ENCODE results near the gene CDC6.

The CDC6 gene

DNA sequence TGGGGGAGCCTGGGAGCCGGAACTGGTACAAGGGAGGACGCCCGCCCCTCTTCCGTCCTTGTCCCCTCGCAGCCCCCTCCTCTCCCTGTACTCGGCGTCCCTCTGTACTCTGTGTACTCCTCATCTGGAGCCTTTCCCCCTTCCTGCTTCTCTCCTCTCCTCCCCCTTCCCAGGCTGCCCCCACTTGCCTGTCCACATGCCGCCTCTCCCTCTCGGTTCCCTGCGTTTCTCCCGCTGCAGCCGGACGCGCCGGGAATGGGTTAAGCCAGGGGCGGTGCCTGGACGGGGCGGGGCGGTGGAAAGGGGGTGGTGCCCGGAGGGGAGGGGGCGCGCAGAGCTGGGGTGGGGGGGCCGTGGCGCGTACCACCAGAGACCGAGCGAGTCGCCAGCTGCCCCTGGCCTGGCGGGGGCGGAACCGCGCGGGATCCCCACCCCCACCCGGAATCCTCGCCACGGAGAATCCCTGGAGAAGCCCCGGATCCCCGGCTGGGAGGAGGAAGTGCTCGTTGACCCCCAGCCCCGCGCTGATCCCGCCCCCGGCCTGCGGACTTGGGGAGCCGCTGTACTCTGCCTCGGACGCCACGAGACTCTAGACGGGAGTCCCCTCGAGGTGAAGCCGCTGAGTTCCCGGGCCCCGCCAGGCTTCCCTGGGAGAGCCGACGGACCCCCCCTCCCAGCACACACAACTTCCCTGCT is 54.3 kb downstream of the CDC6 start:
- Histone ChIP-seq H3K27me3 (replicated peaks; ENCODE audit: control insufficient read depth, insufficient read depth, low read length, poor library complexity, severe bottlenecking) (no peaks in the 10 kb centered on the region), H3K4me3 (ENCODE audit: insufficient read depth, low read depth, low read length, poor library complexity, severe bottlenecking) (peak overlapping the region; percentile 65), H3K4me1 (ENCODE audit: control insufficient read depth, insufficient read depth, low read length, poor library complexity, severe bottlenecking) (peaks cover 79% of the 10 kb centered on the region), H3K27ac (ENCODE audit: insufficient read depth, low read length, poor library complexity, severe bottlenecking) (peak overlapping the region; percentile 86), H3K9me3 (ENCODE audit: control insufficient read depth, low read length) (no peaks in the 10 kb centered on the region), H3K36me3 (ENCODE audit: control insufficient read depth, insufficient read depth, low read length) (peaks cover 17% of the 10 kb centered on the region)
- no peak for DNase-seq

DNA sequence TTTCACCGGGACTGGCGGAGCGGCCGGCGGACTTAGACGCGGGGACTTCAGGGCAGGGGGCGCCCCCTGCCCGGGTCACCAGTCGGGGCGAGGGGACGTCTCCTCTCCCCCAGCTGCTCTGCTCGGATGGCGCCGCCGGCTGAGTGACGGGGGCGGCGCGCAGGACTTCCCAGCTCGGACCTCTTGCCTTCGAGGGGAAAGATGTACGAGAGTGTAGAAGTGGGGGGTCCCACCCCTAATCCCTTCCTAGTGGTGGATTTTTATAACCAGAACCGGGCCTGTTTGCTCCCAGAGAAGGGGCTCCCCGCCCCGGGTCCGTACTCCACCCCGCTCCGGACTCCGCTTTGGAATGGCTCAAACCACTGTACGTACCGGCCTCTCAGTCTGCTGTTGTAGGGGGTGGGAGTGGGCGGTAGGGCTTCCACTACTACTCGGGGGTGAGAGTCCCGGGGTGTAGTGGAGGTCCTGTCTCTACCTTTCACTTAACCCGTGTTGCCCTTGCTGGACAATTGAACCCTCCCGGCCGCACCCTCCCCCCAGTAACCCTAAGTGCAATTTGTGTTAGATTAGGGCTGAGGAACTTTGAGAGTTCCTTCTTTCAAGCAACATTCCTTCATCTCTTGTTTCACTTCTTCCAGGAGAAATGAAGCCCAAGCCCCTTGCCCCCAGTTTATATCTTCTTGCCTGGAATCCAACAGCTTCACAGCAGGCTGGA is 55.0 kb downstream of the CDC6 start:
- Histone ChIP-seq H3K9me3 (ENCODE audit: control insufficient read depth, low read length) (no peaks in the 10 kb centered on the region), H3K4me3 (ENCODE audit: insufficient read depth, low read depth, low read length, poor library complexity, severe bottlenecking) (peak overlapping the region; percentile 65), H3K27me3 (replicated peaks; ENCODE audit: control insufficient read depth, insufficient read depth, low read length, poor library complexity, severe bottlenecking) (no peaks in the 10 kb centered on the region), H3K36me3 (ENCODE audit: control insufficient read depth, insufficient read depth, low read length) (peaks cover 16% of the 10 kb centered on the region), H3K27ac (ENCODE audit: insufficient read depth, low read length, poor library complexity, severe bottlenecking) (peak overlapping the region; percentile 86), H3K4me1 (ENCODE audit: control insufficient read depth, insufficient read depth, low read length, poor library complexity, severe bottlenecking) (peaks cover 79% of the 10 kb centered on the region)
- no peak for DNase-seq

DNA sequence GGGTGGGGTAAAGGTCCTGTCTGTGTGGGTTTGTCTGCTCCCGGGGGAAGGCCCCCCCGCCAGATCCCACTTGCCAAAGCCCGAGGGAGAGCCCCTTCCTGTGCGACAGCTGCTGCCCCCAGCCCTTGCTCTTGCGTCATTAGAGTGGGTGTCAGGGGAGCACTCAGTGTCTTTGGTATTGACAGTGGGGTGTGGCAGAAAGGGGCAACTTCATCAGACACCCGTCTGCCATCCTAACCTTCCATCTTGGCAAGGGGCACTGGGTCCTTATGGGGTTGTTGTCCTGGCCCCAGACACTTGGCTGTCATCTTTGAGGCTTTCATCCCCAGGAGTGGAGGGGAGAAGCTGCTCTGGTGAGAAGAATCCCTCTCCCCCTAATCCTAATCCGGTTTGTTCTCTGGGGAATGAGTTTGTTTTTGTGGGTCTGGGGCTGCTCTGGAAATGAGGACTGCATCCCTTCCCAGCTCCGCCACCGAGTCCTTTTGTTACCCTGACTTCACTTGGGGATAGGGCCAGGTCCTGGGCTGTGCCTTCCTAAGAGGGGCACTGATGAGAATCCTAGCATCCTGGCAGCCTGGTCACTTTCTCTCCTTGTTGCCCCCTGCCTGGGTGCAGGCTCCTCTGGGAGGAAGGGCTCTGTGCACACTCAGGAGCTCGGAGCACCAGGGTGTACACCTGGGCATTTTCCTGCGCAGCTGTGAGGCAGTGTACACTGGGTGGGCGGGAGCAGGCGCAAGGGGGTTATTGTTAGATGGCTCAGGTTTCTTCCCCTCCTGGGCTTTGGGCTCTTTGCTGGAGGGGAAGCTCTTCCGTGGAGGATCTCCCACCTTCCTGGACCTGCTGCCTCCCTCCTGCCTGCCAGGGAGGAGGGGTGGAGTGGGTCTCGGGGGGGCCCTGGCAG is 55.8 kb downstream of the CDC6 start:
- Histone ChIP-seq H3K27me3 (replicated peaks; ENCODE audit: control insufficient read depth, insufficient read depth, low read length, poor library complexity, severe bottlenecking) (no peaks in the 10 kb centered on the region), H3K9me3 (ENCODE audit: control insufficient read depth, low read length) (no peaks in the 10 kb centered on the region), H3K36me3 (ENCODE audit: control insufficient read depth, insufficient read depth, low read length) (peaks cover 19% of the 10 kb centered on the region), H3K4me3 (ENCODE audit: insufficient read depth, low read depth, low read length, poor library complexity, severe bottlenecking) (no peak overlapping the region), H3K27ac (ENCODE audit: insufficient read depth, low read length, poor library complexity, severe bottlenecking) (peak overlapping the region; percentile 86), H3K4me1 (ENCODE audit: control insufficient read depth, insufficient read depth, low read length, poor library complexity, severe bottlenecking) (peaks cover 79% of the 10 kb centered on the region)
- no peak for DNase-seq

DNA sequence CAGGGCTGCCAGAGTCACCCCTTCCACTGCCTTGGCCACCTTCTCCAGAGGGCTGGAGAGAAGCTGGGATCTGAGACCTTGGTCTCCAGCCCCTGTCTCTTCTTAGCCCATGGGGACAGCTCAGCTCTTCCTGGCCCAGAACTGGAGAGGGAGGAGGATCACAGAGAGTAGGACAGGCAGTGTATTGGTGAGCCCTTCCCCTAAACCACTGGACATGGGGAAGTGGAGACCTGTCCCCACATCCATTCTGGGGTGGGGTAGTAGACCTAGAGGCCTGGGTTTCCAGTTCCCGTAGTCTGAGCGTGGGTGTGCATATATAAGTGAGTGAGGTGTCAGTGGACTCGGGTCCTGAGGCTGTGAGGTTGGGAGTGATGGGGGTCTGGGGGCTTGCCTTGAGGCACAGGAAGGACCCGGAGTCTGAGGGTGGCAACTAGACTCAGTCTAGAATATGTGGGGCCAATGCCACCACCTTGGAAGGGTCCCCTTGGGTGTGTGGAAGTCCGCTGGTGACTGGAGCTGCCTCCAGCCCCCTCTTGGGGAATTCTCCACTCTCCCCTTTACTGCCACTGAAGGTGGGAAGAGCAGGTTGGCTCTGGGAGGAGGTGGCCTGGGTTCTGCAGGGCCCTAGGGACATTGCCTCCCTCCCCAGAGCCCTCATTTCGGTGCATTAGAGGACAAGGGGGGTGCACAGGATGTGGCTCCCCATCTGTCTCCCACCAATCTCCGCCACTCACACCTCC is 56.9 kb downstream of the CDC6 start:
- H3K4me1 ChIP-seq (ENCODE audit: control insufficient read depth, insufficient read depth, low read length, poor library complexity, severe bottlenecking): peaks cover 79% of the 10 kb centered on the region
- H3K9me3 ChIP-seq (ENCODE audit: control insufficient read depth, low read length): no peaks in the 10 kb centered on the region
- peak overlapping the region; percentile 71 for H3K27ac ChIP-seq (ENCODE audit: insufficient read depth, low read length, poor library complexity, severe bottlenecking)
- no peak for DNase-seq
- peaks cover 24% of the 10 kb centered on the region for H3K36me3 ChIP-seq (ENCODE audit: control insufficient read depth, insufficient read depth, low read length)
- H3K4me3 ChIP-seq (ENCODE audit: insufficient read depth, low read depth, low read length, poor library complexity, severe bottlenecking): peak overlapping the region; percentile 47
- no peaks in the 10 kb centered on the region for H3K27me3 ChIP-seq (replicated peaks; ENCODE audit: control insufficient read depth, insufficient read depth, low read length, poor library complexity, severe bottlenecking)

DNA sequence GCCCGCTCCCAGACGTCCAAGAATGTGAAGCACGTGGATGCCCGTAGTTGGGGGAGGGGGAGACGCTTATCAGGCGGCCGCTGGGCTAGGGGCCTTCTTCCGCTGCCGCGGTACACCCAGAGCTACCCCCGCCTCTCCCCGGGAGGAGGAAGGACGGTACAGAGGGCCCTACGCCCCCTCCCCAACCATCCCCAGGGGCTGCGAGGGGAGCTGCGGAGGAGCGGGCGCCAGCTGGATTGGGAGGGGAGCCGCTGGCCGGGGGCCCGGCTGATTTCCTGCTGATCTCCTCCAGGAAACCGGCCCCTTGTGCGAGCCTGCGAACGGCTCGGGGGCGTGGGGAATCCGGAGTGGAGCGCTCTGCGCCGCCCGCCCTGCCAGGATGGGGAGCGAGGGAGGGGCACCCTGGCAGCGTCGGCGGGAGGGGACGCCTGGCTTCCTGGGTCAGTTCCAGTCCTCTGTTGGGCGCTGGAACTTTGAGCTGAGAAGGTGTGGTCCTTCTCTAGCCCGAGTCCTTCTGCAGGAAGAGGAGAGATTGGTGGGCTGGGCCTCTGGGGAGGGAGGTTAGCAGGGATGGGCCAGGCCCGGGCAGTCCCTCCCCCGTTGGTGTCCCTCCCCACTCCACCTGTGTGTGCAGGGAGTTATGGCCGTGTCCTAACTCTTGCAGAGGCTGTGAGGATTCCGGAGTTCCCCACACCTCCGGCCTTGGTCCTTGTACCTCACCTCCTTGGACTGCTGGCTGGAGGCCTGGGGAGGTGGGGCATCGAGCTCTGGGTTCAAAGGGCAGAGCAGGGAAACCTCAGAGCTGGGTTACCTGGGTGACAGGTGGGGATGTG is 57.7 kb downstream of the CDC6 start:
- no peaks in the 10 kb centered on the region for H3K9me3 ChIP-seq (ENCODE audit: control insufficient read depth, low read length)
- peak overlapping the region; percentile 71 for H3K27ac ChIP-seq (ENCODE audit: insufficient read depth, low read length, poor library complexity, severe bottlenecking)
- DNase-seq: peak in 1 of 3 donors; percentile 22
- H3K36me3 ChIP-seq (ENCODE audit: control insufficient read depth, insufficient read depth, low read length): peaks cover 28% of the 10 kb centered on the region
- no peaks in the 10 kb centered on the region for H3K27me3 ChIP-seq (replicated peaks; ENCODE audit: control insufficient read depth, insufficient read depth, low read length, poor library complexity, severe bottlenecking)
- H3K4me1 ChIP-seq (ENCODE audit: control insufficient read depth, insufficient read depth, low read length, poor library complexity, severe bottlenecking): peaks cover 79% of the 10 kb centered on the region
- peak overlapping the region; percentile 47 for H3K4me3 ChIP-seq (ENCODE audit: insufficient read depth, low read depth, low read length, poor library complexity, severe bottlenecking)

DNA sequence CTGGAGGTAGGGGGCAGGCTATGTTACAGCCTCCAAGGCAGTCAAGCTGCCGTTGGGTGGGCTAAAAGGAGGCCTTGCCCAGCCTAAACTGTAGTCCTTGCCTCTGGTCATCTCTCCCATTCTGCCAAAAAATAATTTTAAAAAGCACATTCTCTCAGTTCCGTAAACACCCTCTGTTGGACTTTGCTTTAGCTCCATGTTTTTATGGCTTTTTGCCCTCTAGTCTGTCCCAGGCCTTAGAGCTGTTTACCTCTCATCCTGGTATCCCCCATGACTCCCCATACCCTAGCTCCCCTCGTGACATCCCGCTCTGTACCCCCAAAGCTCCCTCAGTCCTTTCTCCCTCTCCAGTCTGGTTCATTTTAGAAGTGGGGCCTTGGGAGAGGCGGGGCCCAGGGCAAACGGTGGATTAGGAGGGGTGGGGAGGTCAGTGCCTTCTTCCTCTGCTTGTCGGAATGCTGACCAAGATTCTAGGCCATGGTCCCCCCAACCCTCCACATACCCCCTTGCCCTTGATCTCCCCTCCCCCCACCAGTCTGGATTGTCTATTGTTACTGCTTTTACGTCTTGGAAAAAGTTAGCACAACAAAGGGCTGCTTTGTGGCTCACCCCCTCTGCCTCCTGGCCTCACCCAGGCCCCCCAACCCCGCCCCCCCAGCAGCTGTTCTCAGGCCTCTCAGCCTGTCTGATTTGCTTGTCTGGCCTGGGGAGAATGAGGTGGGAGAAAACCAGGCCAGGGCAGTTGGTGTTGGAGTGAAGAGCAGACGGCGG is 58.5 kb downstream of the CDC6 start:
- no peak for DNase-seq
- Histone ChIP-seq H3K27ac (ENCODE audit: insufficient read depth, low read length, poor library complexity, severe bottlenecking) (peak overlapping the region; percentile 71), H3K4me3 (ENCODE audit: insufficient read depth, low read depth, low read length, poor library complexity, severe bottlenecking) (peak overlapping the region; percentile 47)

DNA sequence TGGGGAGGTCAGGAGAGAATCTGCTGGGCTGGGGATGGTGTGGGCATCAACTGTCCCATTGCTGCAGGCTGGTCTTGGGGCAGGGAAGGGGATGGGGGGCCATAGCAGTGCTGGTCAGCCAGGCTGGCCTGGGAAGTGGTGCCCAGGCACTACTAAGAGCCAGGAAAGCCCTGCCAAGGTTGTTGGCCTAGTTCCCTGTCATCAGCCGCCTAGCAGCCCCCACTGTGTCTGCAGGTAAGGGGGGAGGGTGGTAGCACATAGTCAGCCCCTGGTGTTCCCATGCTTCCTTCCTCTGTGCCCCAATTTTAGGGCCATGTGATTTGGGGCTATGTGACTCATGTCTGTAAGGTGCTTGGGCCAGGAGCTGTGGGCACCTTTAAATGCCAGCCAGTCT is 59.1 kb downstream of the CDC6 start:
- peaks cover 36% of the 10 kb centered on the region for H3K36me3 ChIP-seq (ENCODE audit: control insufficient read depth, insufficient read depth, low read length)
- H3K9me3 ChIP-seq (ENCODE audit: control insufficient read depth, low read length): no peaks in the 10 kb centered on the region
- no peak overlapping the region for H3K4me3 ChIP-seq (ENCODE audit: insufficient read depth, low read depth, low read length, poor library complexity, severe bottlenecking)
- H3K27ac ChIP-seq (ENCODE audit: insufficient read depth, low read length, poor library complexity, severe bottlenecking): peak overlapping the region; percentile 71
- H3K27me3 ChIP-seq (replicated peaks; ENCODE audit: control insufficient read depth, insufficient read depth, low read length, poor library complexity, severe bottlenecking): no peaks in the 10 kb centered on the region
- peak in 2 of 3 donors; percentile 49 to 59 for DNase-seq
- peaks cover 65% of the 10 kb centered on the region for H3K4me1 ChIP-seq (ENCODE audit: control insufficient read depth, insufficient read depth, low read length, poor library complexity, severe bottlenecking)

More for the DNA sequence above, 58.5 kb downstream of the CDC6 start:
- Histone ChIP-seq H3K9me3 (ENCODE audit: control insufficient read depth, low read length) (no peaks in the 10 kb centered on the region), H3K4me1 (ENCODE audit: control insufficient read depth, insufficient read depth, low read length, poor library complexity, severe bottlenecking) (peaks cover 71% of the 10 kb centered on the region), H3K27me3 (replicated peaks; ENCODE audit: control insufficient read depth, insufficient read depth, low read length, poor library complexity, severe bottlenecking) (no peaks in the 10 kb centered on the region), H3K36me3 (ENCODE audit: control insufficient read depth, insufficient read depth, low read length) (peaks cover 30% of the 10 kb centered on the region)

DNA sequence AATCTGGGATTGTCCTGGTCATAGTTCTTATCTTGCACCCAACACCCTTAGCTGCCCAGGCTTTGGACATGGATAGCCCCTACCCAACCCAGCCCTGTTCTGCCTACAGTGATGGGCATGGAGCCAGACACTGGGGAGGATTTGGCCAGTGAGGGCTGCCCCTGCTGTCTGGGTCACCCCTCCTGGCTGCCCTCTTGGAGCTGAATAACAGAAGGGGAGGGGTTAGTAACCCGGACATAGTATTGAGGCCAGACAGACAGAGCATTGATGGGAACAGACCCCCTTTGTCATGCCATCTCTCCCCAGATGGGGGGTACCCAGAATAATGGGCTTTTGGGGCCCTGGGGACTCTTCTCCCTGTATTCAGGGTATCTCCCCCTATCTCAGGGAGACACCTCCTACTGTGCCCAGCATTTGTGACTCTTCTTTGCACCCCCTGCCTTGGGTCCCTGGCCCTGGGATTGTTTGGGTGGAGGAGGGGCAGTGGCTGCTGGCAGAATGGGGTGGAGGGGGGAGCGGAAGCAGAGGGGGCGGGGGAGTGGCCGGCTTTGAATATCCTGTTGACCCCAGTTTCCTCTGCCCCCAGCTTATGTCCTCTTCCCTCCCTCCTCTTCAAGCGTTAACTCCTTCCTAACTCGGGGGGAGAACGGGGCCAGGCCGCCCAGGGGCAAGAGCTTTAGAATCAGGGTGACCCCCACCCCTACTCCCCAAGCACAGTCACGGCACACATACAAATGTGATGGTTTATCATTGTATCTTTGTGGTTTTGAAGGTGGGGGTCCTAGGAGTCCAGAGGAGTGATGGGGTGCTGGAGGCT is 59.8 kb downstream of the CDC6 start:
- no peak overlapping the region for H3K4me3 ChIP-seq (ENCODE audit: insufficient read depth, low read depth, low read length, poor library complexity, severe bottlenecking)
- peaks cover 58% of the 10 kb centered on the region for H3K4me1 ChIP-seq (ENCODE audit: control insufficient read depth, insufficient read depth, low read length, poor library complexity, severe bottlenecking)
- DNase-seq: no peak
- peak overlapping the region; percentile 71 for H3K27ac ChIP-seq (ENCODE audit: insufficient read depth, low read length, poor library complexity, severe bottlenecking)
- peaks cover 44% of the 10 kb centered on the region for H3K36me3 ChIP-seq (ENCODE audit: control insufficient read depth, insufficient read depth, low read length)
- H3K27me3 ChIP-seq (replicated peaks; ENCODE audit: control insufficient read depth, insufficient read depth, low read length, poor library complexity, severe bottlenecking): no peaks in the 10 kb centered on the region
- no peaks in the 10 kb centered on the region for H3K9me3 ChIP-seq (ENCODE audit: control insufficient read depth, low read length)
